ENCODE data around the gene AHDC1. TPM values are rescaled to one million over a fixed set of nuclear protein-coding genes. Genes with fewer than 3 reads are reported as not detected.

AHDC1 gene
- total and polyA plus RNA-seq, 2 donors (not counting 3 experiments of a cell fraction or from before 2014, with no cell fraction given): 7.0 to 32.1 TPM

DNA sequence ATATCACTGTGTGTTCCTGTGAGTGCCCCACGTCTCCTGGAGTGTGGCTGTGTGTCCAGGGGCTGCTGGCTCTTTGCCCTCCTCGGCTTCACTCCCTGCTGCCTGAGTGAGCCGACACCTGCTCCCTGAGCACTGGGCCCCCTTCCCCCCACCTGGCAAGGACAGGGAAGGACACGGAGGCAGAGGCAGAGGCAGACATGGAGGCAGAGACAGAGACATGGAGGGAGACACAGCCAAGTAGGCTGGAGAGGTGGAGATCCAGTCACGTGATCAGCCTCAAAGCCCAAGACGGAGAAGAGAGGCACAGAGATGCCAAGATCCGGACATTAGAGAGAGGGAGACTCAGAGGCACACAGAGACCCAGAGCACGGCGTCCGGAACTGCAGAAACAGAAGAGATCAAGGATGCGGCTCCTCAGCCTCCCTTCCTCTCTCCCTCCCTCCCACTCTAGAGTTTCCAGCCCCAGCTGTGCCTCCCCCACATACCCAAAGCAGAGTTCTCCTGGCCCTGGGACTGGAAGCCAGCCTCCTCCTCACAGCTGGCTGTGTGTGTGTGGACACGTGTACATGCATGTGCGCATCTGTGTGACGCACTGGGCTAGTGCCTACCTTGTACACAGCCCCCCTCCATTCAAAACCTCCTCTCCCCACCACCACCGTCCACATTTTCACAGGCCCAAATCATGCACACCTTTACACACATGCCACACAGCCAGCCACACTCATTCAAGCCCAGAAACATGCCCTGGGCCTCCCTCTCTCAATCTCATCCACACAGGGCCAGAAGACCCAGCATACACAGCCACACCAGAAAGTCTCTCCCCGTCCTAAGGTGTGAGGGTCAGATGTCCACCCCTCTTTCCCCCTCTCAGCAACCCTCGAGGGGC, 74.9 kb downstream of the AHDC1 start:
- H3K79me2 ChIP-seq (ENCODE audit: control insufficient read depth, insufficient read depth, low read length): no peaks in the 10 kb centered on the region
- H3K9me1 ChIP-seq (replicated peaks; ENCODE audit: control insufficient read depth, extremely low read depth, insufficient read depth, low read length): no peaks in the 10 kb centered on the region
- peak; percentile 62 for FAIRE-seq
- intact Hi-C loops (cut with micrococcal nuclease) (loop anchor here (5.0 kb wide), 1 partner anchor 112 kb away; no protein-coding TSS in a partner anchor), dilution Hi-C loops (cut with MboI; ENCODE audit: extremely low pct_ligation_motif_present, low sequenced_read_pairs) (no loop called here)
- peak; percentile 48 for DNase-seq (ENCODE audit: low read depth, low spot score)
- H3K4me3 ChIP-seq (replicated peaks in 1 of 3; ENCODE audit: insufficient read depth in 1 of 3, low read depth in 1 of 3, low read length in 3 of 3): no peak overlapping the region
- no peak overlapping the region for H3K27ac ChIP-seq (ENCODE audit: insufficient read depth, low read depth, low read length)
- peaks cover 0 to 6% of the 10 kb centered on the region in 2 experiments for H3K36me3 ChIP-seq (ENCODE audit: control insufficient read depth in 2 of 2, extremely low read depth in 1 of 2, insufficient read depth in 2 of 2, low read length in 2 of 2)
- H2AFZ ChIP-seq (ENCODE audit: low read depth, low read length): no peak overlapping the region
- peaks cover 3 to 5% of the 10 kb centered on the region in 2 experiments for H3K27me3 ChIP-seq (ENCODE audit: control insufficient read depth in 2 of 2, insufficient read depth in 2 of 2, low read length in 2 of 2)
- CTCF ChIA-PET: interaction anchor here (1.1 kb wide), 2 partner anchors 23 to 28 kb away, joined by 3 to 7 read pairs; no protein-coding TSS in a partner anchor
- BruUV-seq (replicated peaks): no TSS peak
- TF ChIP-seq FOS (IDR thresholded peaks at IDR 0.05; ENCODE audit: borderline replicate concordance, insufficient read depth, low read length) (no peak), POLR2A (IDR thresholded peaks at IDR 0.05; ENCODE audit: low read depth, low read length) (no peak), POLR2AphosphoS5 (IDR thresholded peaks at IDR 0.05; ENCODE audit: insufficient read depth, low read depth, low read length) (no peak), MYC (IDR thresholded peaks at IDR 0.05; ENCODE audit: low read depth, low read length) (no peak), JUN (IDR thresholded peaks at IDR 0.05; ENCODE audit: borderline replicate concordance, insufficient read depth, insufficient read length, low read depth) (no peak), EZH2 (IDR thresholded peaks at IDR 0.05; ENCODE audit: borderline replicate concordance, low read depth, low read length, severe bottlenecking) (no peak), GATA2 (IDR thresholded peaks at IDR 0.05; ENCODE audit: insufficient read depth, insufficient read length, low read depth, low read length) (no peak)
- TF ChIP-seq, protein P1, sequence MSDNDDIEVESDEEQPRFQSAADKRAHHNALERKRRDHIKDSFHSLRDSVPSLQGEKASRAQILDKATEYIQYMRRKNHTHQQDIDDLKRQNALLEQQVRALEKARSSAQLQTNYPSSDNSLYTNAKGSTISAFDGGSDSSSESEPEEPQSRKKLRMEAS (IDR thresholded peaks at IDR 0.05; ENCODE audit: insufficient read depth, insufficient read length): no peak
- TF ChIP-seq, protein P2, sequence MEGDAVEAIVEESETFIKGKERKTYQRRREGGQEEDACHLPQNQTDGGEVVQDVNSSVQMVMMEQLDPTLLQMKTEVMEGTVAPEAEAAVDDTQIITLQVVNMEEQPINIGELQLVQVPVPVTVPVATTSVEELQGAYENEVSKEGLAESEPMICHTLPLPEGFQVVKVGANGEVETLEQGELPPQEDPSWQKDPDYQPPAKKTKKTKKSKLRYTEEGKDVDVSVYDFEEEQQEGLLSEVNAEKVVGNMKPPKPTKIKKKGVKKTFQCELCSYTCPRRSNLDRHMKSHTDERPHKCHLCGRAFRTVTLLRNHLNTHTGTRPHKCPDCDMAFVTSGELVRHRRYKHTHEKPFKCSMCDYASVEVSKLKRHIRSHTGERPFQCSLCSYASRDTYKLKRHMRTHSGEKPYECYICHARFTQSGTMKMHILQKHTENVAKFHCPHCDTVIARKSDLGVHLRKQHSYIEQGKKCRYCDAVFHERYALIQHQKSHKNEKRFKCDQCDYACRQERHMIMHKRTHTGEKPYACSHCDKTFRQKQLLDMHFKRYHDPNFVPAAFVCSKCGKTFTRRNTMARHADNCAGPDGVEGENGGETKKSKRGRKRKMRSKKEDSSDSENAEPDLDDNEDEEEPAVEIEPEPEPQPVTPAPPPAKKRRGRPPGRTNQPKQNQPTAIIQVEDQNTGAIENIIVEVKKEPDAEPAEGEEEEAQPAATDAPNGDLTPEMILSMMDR (IDR thresholded peaks at IDR 0.05; ENCODE audit: extremely low read depth in 1 of 2, insufficient read depth in 1 of 2, low read depth in 1 of 2, low read length in 2 of 2): no peak
- no peaks in the 10 kb centered on the region for H4K20me1 ChIP-seq (replicated peaks; ENCODE audit: control insufficient read depth, extremely low read depth, insufficient read depth, low read length)
- no peaks in the 10 kb centered on the region for H3K9me3 ChIP-seq (replicated peaks; ENCODE audit: control insufficient read depth, insufficient read depth, low read length)
- H3K4me1 ChIP-seq (ENCODE audit: control insufficient read depth, extremely low read depth, insufficient read depth, low read length): peaks cover 9% of the 10 kb centered on the region
- POLR2A ChIA-PET: no interaction called here
- no peak overlapping the region for H3K9ac ChIP-seq (replicated peaks; ENCODE audit: extremely low read depth, insufficient read depth, low read length)
- no peak overlapping the region for H3K4me2 ChIP-seq (ENCODE audit: insufficient read depth, low read length)
